ENCODE measurements around the gene TNN.

TNN gene

GRCh38 chr1:175176246-175176645 lies 108.6 kb downstream of the TNN start:
- DNase-seq (ENCODE audit: low read depth in 2 of 2), result no peak

GRCh38 chr1:175178056-175178455 lies 110.4 kb downstream of the TNN start:
- DNase-seq (ENCODE audit: low read depth in 2 of 2), result no peak

GRCh38 chr1:175178456-175178855 lies 110.8 kb downstream of the TNN start:
- no peak for DNase-seq (ENCODE audit: low read depth in 2 of 2)

- no peak for DNase-seq (ENCODE audit: low read depth in 2 of 2)
These were observed 112.4 kb downstream of the TNN start for GRCh38 chr1:175179837-175180590.

- DNase-seq (ENCODE audit: low read depth in 2 of 2), result no peak
These were observed 114.6 kb downstream of the TNN start for GRCh38 chr1:175182201-175182746.

- DNase-seq (ENCODE audit: low read depth in 2 of 2), result no peak
These were observed 116.0 kb downstream of the TNN start for GRCh38 chr1:175183586-175183985.

GRCh38 chr1:175185903-175186302 lies 118.3 kb downstream of the TNN start:
- no peak for DNase-seq (ENCODE audit: low read depth in 2 of 2)

- DNase-seq (ENCODE audit: low read depth in 2 of 2), result no peak
These were observed 119.0 kb downstream of the TNN start for GRCh38 chr1:175186433-175187160.

GRCh38 chr1:175188936-175189335 lies 121.3 kb downstream of the TNN start:
- DNase-seq (ENCODE audit: low read depth in 2 of 2), result peak; percentile 26 to 45

- peak in 1 of 2 donors; percentile 4 for DNase-seq (ENCODE audit: low read depth in 2 of 2)
These were observed 124.0 kb downstream of the TNN start for GRCh38 chr1:175191659-175192058.

GRCh38 chr1:175192111-175192629 lies 124.5 kb downstream of the TNN start:
- DNase-seq (ENCODE audit: low read depth in 2 of 2), result peak in 1 of 2 donors; percentile 10

- peak; percentile 48 to 50 for DNase-seq (ENCODE audit: low read depth in 2 of 2)
These were observed 125.2 kb downstream of the TNN start, which contains the start of gene KIAA0040 for GRCh38 chr1:175192630-175193526. Gene KIAA0040, minus strand, starts transcription at chr1:175192776. Its CDS starts 31,763 bp downstream, at chr1:175161013.

- no peak for DNase-seq (ENCODE audit: low read depth in 2 of 2)
These were observed 125.9 kb downstream of the TNN start for GRCh38 chr1:175193527-175193910.

- DNase-seq (ENCODE audit: low read depth in 2 of 2), result no peak
These were observed 127.6 kb downstream of the TNN start for GRCh38 chr1:175195281-175195680.

- DNase-seq (ENCODE audit: low read depth in 2 of 2), result no peak
These were observed 128.2 kb downstream of the TNN start for GRCh38 chr1:175195798-175196197.

- no peak for DNase-seq (ENCODE audit: low read depth in 2 of 2)
These were observed 129.9 kb downstream of the TNN start for GRCh38 chr1:175197531-175197930.
